ENCODE data around the gene PPP1CA.

- TF ChIP-seq CTCF (IDR thresholded peaks at IDR 0.05) (no peak), EZH2 (IDR thresholded peaks at IDR 0.05; ENCODE audit: borderline replicate concordance, insufficient read depth, low read depth, low read length, poor library complexity, severe bottlenecking) (no peak)
These were observed 29.2 kb downstream of the PPP1CA start for GRCh38 chr11:67372321-67372992.

All from B cell (primary cell).